GM23338 (cell line): Measurements from ENCODE around the gene PLCG2. TPM values are rescaled to one million over a fixed set of nuclear protein-coding genes. Genes with fewer than 3 reads are reported as not detected.

Experiments
- ATAC-seq: fragments of 200-7000 bp; cut with Tn5 transposase; 3 replicates; pipeline ENCODE4 v1.9.1; 2020
- DNase-seq: peaks from one replicate; pipeline ENCODE4 v3.0.0-alpha.2; 2015; ENCODE audit warnings: low spot score
- H2AFZ ChIP-seq: fragments of 200-600 bp; sonication (generic); 2 replicates; pipeline ENCODE4 v1.8.0; 2016; ENCODE audit warnings: antibody characterized with exemption, mild to moderate bottlenecking, moderate library complexity
- H3F3A ChIP-seq: fragments of 200-600 bp; sonication (generic); replicated peaks from 2 replicates; pipeline ENCODE4 v1.8.0; 2017; ENCODE audit warnings: antibody characterized with exemption, mixed run types, low read depth
- H3K27ac ChIP-seq: fragments of 200-600 bp; sonication (generic); 2 replicates; pipeline ENCODE4 v1.6.1; 2016; ENCODE audit warnings: low read depth
- H3K27me3 ChIP-seq: fragments of 200-600 bp; sonication (generic); 2 replicates; pipeline ENCODE4 v1.8.0; 2016; ENCODE audit warnings: mild to moderate bottlenecking, mixed run types, moderate library complexity; ENCODE audit not compliant: insufficient read depth
- H3K36me3 ChIP-seq: fragments of 200-600 bp; sonication (generic); 2 replicates; pipeline ENCODE4 v1.8.0; 2016; ENCODE audit warnings: mild to moderate bottlenecking; ENCODE audit not compliant: insufficient read depth
- H3K4me1 ChIP-seq: fragments of 200-600 bp; sonication (generic); 2 replicates; pipeline ENCODE4 v1.8.0; 2016; ENCODE audit warnings: mild to moderate bottlenecking, moderate library complexity; ENCODE audit not compliant: insufficient read depth
- H3K4me2 ChIP-seq: fragments of 200-600 bp; sonication (generic); 2 replicates; pipeline ENCODE4 v1.7.1; 2017; ENCODE audit warnings: mixed run types
- H3K4me3 ChIP-seq: fragments of 200-600 bp; sonication (generic); 2 replicates; pipeline ENCODE4 v1.6.1; 2016; ENCODE audit warnings: mixed run types
- H3K79me2 ChIP-seq: fragments of 200-600 bp; sonication (generic); replicated peaks from 2 replicates; pipeline ENCODE4 v1.8.0; 2017; ENCODE audit warnings: mild to moderate bottlenecking; ENCODE audit not compliant: insufficient read depth
- H3K9me2 ChIP-seq: fragments of 200-600 bp; sonication (generic); 2 replicates; pipeline ENCODE4 v1.8.0; 2017; ENCODE audit not compliant: insufficient read depth
- H4K20me1 ChIP-seq: fragments of 200-600 bp; sonication (generic); replicated peaks from 2 replicates; pipeline ENCODE4 v1.8.0; 2017; ENCODE audit warnings: mild to moderate bottlenecking; ENCODE audit not compliant: insufficient read depth
- H3K27ac Mint-ChIP-seq: 2 replicates; pipeline ENCODE4 v1.8.0; 2020; ENCODE audit warnings: inconsistent platforms, mild to moderate bottlenecking, moderate library complexity, mixed read lengths
- H3K27me3 Mint-ChIP-seq: 3 replicates; pipeline ENCODE4 v1.8.0; 2022; ENCODE audit warnings: low read depth, mild to moderate bottlenecking, moderate library complexity, mixed read lengths, inconsistent platforms; ENCODE audit not compliant: insufficient read depth, poor library complexity
- H3K36me3 Mint-ChIP-seq: 3 replicates; pipeline ENCODE4 v1.8.0; 2021; ENCODE audit warnings: low read depth, mild to moderate bottlenecking, inconsistent platforms, moderate library complexity, mixed read lengths
- H3K4me1 Mint-ChIP-seq: 3 replicates; pipeline ENCODE4 v1.8.0; 2020; ENCODE audit warnings: mild to moderate bottlenecking, inconsistent platforms, mixed read lengths
- H3K4me3 Mint-ChIP-seq: 3 replicates; pipeline ENCODE4 v1.8.0; 2021; ENCODE audit warnings: moderate library complexity, mild to moderate bottlenecking, inconsistent platforms, mixed read lengths
- H3K9me3 Mint-ChIP-seq: 3 replicates; pipeline ENCODE4 v1.8.0; 2020; ENCODE audit warnings: moderate library complexity, mild to moderate bottlenecking, inconsistent platforms, mixed read lengths
- CREB1 ChIP-seq: fragments of 250-450 bp; sonication (Bioruptor Pico); IDR thresholded peaks from 2 replicates; pipeline ENCODE4 v1.5.0; 2020; ENCODE audit warnings: low read depth, mild to moderate bottlenecking, moderate library complexity
- CTCF ChIP-seq, 2 experiments: fragments of 200-600 bp in 1 of 2; sonication (generic) in 1 of 2; conservative IDR thresholded peaks; 2 replicates each; pipeline versions ENCODE4 v1.5.1 to v1.6.1; 2016 to 2017; ENCODE audit warnings: antibody characterized with exemption in 2 of 2, low read depth in 2 of 2, mild to moderate bottlenecking in 2 of 2, moderate library complexity in 1 of 2
- ETS1 ChIP-seq: IDR thresholded peaks from 2 replicates; pipeline ENCODE4 v1.6.1; 2016; ENCODE audit warnings: antibody characterized with exemption
- EZH2 ChIP-seq: fragments of 200-600 bp; sonication (generic); IDR thresholded peaks from one replicate; pipeline ENCODE4 v1.8.0; 2017; ENCODE audit warnings: antibody characterized with exemption, mild to moderate bottlenecking, low read depth; ENCODE audit not compliant: unreplicated experiment
- EZH2phosphoT487 ChIP-seq: fragments of 200-600 bp; sonication (generic); IDR thresholded peaks from one replicate; pipeline ENCODE4 v1.8.1; 2018; ENCODE audit warnings: antibody characterized with exemption; ENCODE audit not compliant: unreplicated experiment
- JUNB ChIP-seq: IDR thresholded peaks from one replicate; pipeline ENCODE4 v1.6.1; 2016; ENCODE audit warnings: antibody characterized with exemption; ENCODE audit not compliant: unreplicated experiment
- NANOG ChIP-seq: IDR thresholded peaks from 2 replicates; pipeline ENCODE4 v1.6.1; 2016; ENCODE audit warnings: antibody characterized with exemption, borderline replicate concordance
- POLR2AphosphoS5 ChIP-seq: IDR thresholded peaks from 2 replicates; pipeline ENCODE4 v1.6.1; 2016; ENCODE audit warnings: antibody characterized with exemption, low read depth
- REST ChIP-seq: IDR thresholded peaks from one replicate; pipeline ENCODE4 v1.6.1; 2018; ENCODE audit warnings: antibody characterized with exemption; ENCODE audit not compliant: unreplicated experiment
- STAT1 ChIP-seq: IDR thresholded peaks from one replicate; pipeline ENCODE4 v1.6.1; 2016; ENCODE audit warnings: antibody characterized with exemption; ENCODE audit not compliant: unreplicated experiment
- ZNF114 ChIP-seq: fragments of 250-450 bp; sonication (Bioruptor Pico); IDR thresholded peaks from 2 replicates; pipeline ENCODE4 v1.5.0; 2020; ENCODE audit warnings: mild to moderate bottlenecking, moderate library complexity
- ZNF331 ChIP-seq: fragments of 250-450 bp; sonication (Bioruptor Pico); IDR thresholded peaks from 2 replicates; pipeline ENCODE4 v1.5.0; 2020; ENCODE audit warnings: low read depth, mild to moderate bottlenecking, moderate library complexity
- ZNF462 ChIP-seq: fragments of 250-450 bp; sonication (Bioruptor Pico); IDR thresholded peaks from 2 replicates; pipeline ENCODE4 v1.5.0; 2020; ENCODE audit warnings: mild to moderate bottlenecking, moderate library complexity
- polyA plus RNA-seq: library from polyadenylated mRNA; unstranded; fragments of >200 nt; fragmentation: Nextera tagmentation; extraction: Ambion mirVana; gene quantifications from 2 replicates; pipeline ENCODE4 v1.2.1, GENCODE V29; 2016
- total RNA-seq: library from RNA; depleted of rRNA; stranded (reverse); fragments of >200 nt; shearing (Covaris generic); gene quantifications from 2 replicates; pipeline ENCODE4 v1.2.3, GENCODE V29; 2014

PLCG2 gene
- total and polyA plus RNA-seq, 2 experiments from 2014 or later = 2.4 to 5.9 TPM

- Mint-ChIP-seq H3K9me3 (no peaks in the 10 kb centered on the region), H3K27ac (no peak overlapping the region), H3K27me3 (peaks cover 3% of the 10 kb centered on the region), H3K4me3 (no peak overlapping the region), H3K4me1 (peaks cover 2% of the 10 kb centered on the region; the same call in 2 of the 3 replicates), H3K36me3 (no peaks in the 10 kb centered on the region)
- no peaks in the 10 kb centered on the region; the same call in 1 of the 2 replicates for H4K20me1 ChIP-seq
- H3K9me2 ChIP-seq = no peaks in the 10 kb centered on the region
- H3K79me2 ChIP-seq = no peaks in the 10 kb centered on the region
- H3K4me2 ChIP-seq = no peak overlapping the region
- no peak for ATAC-seq
- H3K4me3 ChIP-seq = no peak overlapping the region
- TF ChIP-seq ETS1 = no peak
- no peak for TF ChIP-seq CTCF (conservative IDR thresholded peaks at IDR 0.05; ENCODE audit: low read depth in 2 of 2)
- TF ChIP-seq REST = no peak
- TF ChIP-seq EZH2phosphoT487 = no peak
- TF ChIP-seq ZNF331 (CRISPR knock-in tag) = no peak
- TF ChIP-seq EZH2 = no peak
- TF ChIP-seq CREB1 (CRISPR knock-in tag) = no peak
- TF ChIP-seq POLR2AphosphoS5 = no peak
- no peak for TF ChIP-seq NANOG
- TF ChIP-seq JUNB = no peak
- TF ChIP-seq ZNF462 (CRISPR knock-in tag) = no peak
- TF ChIP-seq ZNF114 (CRISPR knock-in tag) = no peak
- TF ChIP-seq STAT1 = no peak
- no peak overlapping the region for H3K27ac ChIP-seq
- H3K36me3 ChIP-seq = no peaks in the 10 kb centered on the region
- H2AFZ ChIP-seq = no peak overlapping the region
- no peaks in the 10 kb centered on the region for H3K27me3 ChIP-seq
- H3F3A ChIP-seq = no peaks in the 10 kb centered on the region
- no peaks in the 10 kb centered on the region for H3K4me1 ChIP-seq
- no peak for DNase-seq
Observed at GRCh38 chr16:81754858-81755257, 24.2 kb upstream of the PLCG2 start.
